SKM-1 treated with dmso at 0.1 percent for 144 hours (cell line): Measurements from ENCODE around the gene PLCB1.
"Not testable (repeated sequence)": the region's sequence is repeated elsewhere in the genome, so short reads cannot be mapped to it uniquely, and the experiment has no call there.

Experiments used
- DNase-seq: peaks from one replicate; lab custom pipeline; 2025; ENCODE audit not compliant: unreplicated experiment; lab: John Stamatoyannopoulos, UW

Gene PLCB1

GRCh38 chr20:8362457-8362856 is 230.4 kb downstream of the PLCB1 start:
- no peak for DNase-seq

- no peak for DNase-seq
Measured at GRCh38 chr20:8363970-8364733, 232.1 kb downstream of the PLCB1 start.

- DNase-seq, result no peak
Measured at GRCh38 chr20:8364734-8365078, 232.6 kb downstream of the PLCB1 start.

GRCh38 chr20:8365634-8366033 is 233.6 kb downstream of the PLCB1 start:
- DNase-seq, result no peak

- DNase-seq, result no peak
Measured at GRCh38 chr20:8366303-8366923, 234.3 kb downstream of the PLCB1 start.

GRCh38 chr20:8367689-8368088 is 235.6 kb downstream of the PLCB1 start:
- no peak for DNase-seq

- DNase-seq, result no peak
Measured at GRCh38 chr20:8368670-8369069, 236.6 kb downstream of the PLCB1 start.

- DNase-seq, result no peak
Measured at GRCh38 chr20:8369311-8369710, 237.2 kb downstream of the PLCB1 start.

- no peak for DNase-seq
Measured at GRCh38 chr20:8370774-8371173, 238.7 kb downstream of the PLCB1 start.

GRCh38 chr20:8372824-8373380 is 240.8 kb downstream of the PLCB1 start:
- DNase-seq, result no peak

GRCh38 chr20:8373579-8373978 is 241.5 kb downstream of the PLCB1 start:
- no peak for DNase-seq

GRCh38 chr20:8375898-8376297 is 243.8 kb downstream of the PLCB1 start:
- DNase-seq, result no peak

GRCh38 chr20:8376940-8377339 is 244.9 kb downstream of the PLCB1 start:
- no peak for DNase-seq

GRCh38 chr20:8379125-8379524 is 247.1 kb downstream of the PLCB1 start:
- not testable (repeated sequence) for DNase-seq

GRCh38 chr20:8385247-8385646 is 253.2 kb downstream of the PLCB1 start:
- no peak for DNase-seq

GRCh38 chr20:8386991-8387390 is 254.9 kb downstream of the PLCB1 start:
- DNase-seq, result no peak

- no peak for DNase-seq
Measured at GRCh38 chr20:8388141-8388540, 256.1 kb downstream of the PLCB1 start.

- no peak for DNase-seq
Measured at GRCh38 chr20:8388707-8389106, 256.6 kb downstream of the PLCB1 start.

- DNase-seq, result peak; percentile 26
Measured at GRCh38 chr20:8389381-8390036, 257.4 kb downstream of the PLCB1 start.

- DNase-seq, result no peak
Measured at GRCh38 chr20:8390037-8390433, 258.0 kb downstream of the PLCB1 start.

- no peak for DNase-seq
Measured at GRCh38 chr20:8390500-8390899, 258.4 kb downstream of the PLCB1 start.

GRCh38 chr20:8393381-8393780 is 261.3 kb downstream of the PLCB1 start:
- no peak for DNase-seq
